Muscle layer of duodenum (tissue), 2 donors: ENCODE results near the gene PRSS53.

Experiments used
- H3K27ac ChIP-seq: one replicate; pipeline ENCODE4 v1.7.0; 2013; ENCODE audit warnings: mild to moderate bottlenecking, low read length
- H3K27me3 ChIP-seq: one replicate; pipeline ENCODE4 v1.7.0; 2013; ENCODE audit warnings: low read depth, mild to moderate bottlenecking, control low read depth, low read length
- H3K36me3 ChIP-seq, 2 donors: one replicate each; pipeline ENCODE4 v1.7.0; 2013; ENCODE audit warnings: low read length in 2 of 2, control low read depth in 1 of 2, mild to moderate bottlenecking in 1 of 2; ENCODE audit not compliant: insufficient read depth in 2 of 2, control insufficient read depth in 1 of 2
- H3K4me1 ChIP-seq, 2 donors: one replicate each; pipeline ENCODE4 v1.7.0; 2013; ENCODE audit warnings: low read length in 2 of 2, mild to moderate bottlenecking in 2 of 2, control low read depth in 1 of 2, moderate library complexity in 1 of 2; ENCODE audit not compliant: insufficient read depth in 2 of 2, control insufficient read depth in 1 of 2
- H3K4me3 ChIP-seq, 2 donors: one replicate each; pipeline ENCODE4 v1.7.0; 2013; ENCODE audit warnings: low read length in 2 of 2, low read depth in 1 of 2, mild to moderate bottlenecking in 1 of 2
- H3K9me3 ChIP-seq, 2 donors: one replicate each; pipeline ENCODE4 v1.7.0; 2013; ENCODE audit warnings: low read length in 2 of 2, control low read depth in 1 of 2, mild to moderate bottlenecking in 1 of 2; ENCODE audit not compliant: control insufficient read depth in 1 of 2
- donor health status: healthy.

PRSS53 gene

DNA sequence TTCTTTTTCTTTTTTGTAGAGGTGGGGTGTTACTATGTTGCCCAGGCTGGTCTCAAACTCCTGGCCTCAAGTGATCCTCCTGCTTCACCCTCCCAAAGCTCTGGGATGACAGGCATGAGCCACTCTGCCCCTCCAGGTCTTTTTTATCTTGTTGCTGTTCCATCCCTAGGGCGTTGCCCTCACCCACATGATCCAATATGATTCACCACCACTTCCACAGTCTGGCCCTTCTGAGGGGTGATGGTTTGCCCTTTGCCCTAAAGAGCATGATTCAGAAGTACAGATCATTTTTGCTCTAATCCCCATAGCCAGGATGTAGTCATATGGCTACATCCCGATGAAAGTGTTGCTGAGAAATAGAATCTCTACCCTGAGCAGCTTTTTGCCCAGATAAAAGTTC is 36.6 kb downstream of the PRSS53 start:
- H3K9me3 ChIP-seq: no peaks in the 10 kb centered on the region
- no peaks in the 10 kb centered on the region for H3K36me3 ChIP-seq
- H3K4me1 ChIP-seq: no peaks in the 10 kb centered on the region
- H3K27me3 ChIP-seq: no peaks in the 10 kb centered on the region
- no peak overlapping the region for H3K27ac ChIP-seq
- H3K4me3 ChIP-seq: no peak overlapping the region

DNA sequence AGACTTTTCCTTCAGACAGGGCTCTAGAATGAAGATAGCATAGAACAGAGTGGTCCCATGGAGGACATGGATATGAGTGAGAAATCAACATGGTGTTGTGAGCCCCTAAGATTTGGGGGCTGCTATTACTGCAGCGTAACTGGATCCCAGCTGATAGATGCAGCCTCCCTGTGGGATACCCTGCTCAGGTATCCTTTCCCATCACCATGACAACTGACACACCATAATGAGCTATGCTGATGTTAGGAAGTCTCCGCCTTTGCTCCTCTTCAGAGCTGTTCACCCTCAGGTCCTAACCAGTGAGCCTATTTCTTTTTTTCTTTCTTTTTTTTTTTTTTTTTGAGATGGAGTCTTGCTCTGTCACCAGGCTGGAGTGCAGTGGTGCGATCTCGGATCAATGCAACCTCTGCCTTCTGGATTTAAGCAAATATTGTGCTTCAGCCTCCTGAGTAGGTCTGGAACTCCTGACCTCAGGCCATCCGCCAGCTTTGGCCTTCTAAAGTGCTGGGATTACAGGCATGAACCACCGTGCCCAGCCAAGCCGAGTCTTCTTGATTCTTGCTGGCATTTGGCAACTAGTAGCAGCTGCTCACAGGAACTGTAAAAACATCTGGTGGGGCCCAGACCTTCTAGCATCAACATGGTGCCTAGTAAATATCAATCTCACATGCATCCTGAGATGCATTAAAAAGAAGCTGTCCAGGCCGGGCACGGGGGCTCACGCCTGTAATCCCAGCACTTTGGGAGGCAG is 38.3 kb downstream of the PRSS53 start:
- H3K9me3 ChIP-seq: no peaks in the 10 kb centered on the region
- H3K27me3 ChIP-seq: no peaks in the 10 kb centered on the region
- H3K4me3 ChIP-seq: no peak overlapping the region
- H3K27ac ChIP-seq: no peak overlapping the region
- no peaks in the 10 kb centered on the region for H3K4me1 ChIP-seq
- no peaks in the 10 kb centered on the region for H3K36me3 ChIP-seq

DNA sequence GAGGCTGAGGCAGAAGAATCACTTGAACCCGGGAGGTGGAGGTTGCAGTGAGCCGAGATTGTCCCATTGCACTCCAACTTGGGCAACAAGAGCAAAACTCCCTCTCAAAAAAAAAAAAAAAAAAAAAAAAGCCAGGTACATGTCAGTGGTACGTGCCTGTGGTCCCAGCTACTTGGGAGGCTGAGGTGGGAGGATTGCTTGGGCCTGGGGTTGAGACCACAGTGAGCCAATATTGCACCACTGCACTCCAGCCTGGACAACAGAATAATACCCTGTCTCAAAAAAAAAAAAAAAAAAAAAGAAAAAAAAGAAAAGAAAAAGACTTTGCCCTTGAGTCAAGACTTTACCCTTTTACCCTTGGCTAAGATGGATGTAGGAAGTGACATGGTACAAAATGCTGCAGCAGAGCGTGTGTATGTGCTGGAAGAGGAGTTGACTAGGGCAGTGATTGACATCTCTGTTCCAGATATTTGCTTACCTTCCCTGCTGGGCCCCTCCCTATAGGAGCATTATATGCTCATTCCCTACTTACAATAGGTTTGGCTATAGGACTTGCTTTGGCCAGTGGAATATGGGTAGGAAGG is 44.8 kb downstream of the PRSS53 start:
- no peaks in the 10 kb centered on the region for H3K9me3 ChIP-seq
- no peak overlapping the region for H3K27ac ChIP-seq
- H3K27me3 ChIP-seq: no peaks in the 10 kb centered on the region
- H3K4me1 ChIP-seq: no peaks in the 10 kb centered on the region
- H3K36me3 ChIP-seq: peaks cover 14 to 23% of the 10 kb centered on the region in 2 donors
- H3K4me3 ChIP-seq: no peak overlapping the region

DNA sequence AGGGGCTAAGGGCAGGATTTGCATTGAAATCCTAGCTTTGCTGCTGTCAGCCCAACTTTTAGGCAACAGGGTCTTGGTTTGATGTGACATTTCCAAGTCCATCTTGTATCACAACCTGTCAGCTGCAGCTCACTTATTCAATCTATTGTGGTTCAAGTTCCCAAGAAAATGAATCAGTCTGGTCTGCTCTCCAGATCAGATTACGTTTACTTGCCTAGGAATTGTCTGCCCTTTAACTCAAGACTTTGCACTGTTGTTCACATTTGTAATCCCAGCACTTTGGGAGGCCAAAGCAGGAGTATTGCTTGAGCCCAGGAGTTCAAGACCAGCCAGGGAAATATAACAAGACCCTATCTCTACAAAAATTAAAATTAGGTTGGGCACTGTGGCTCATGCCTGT is 45.4 kb downstream of the PRSS53 start:
- Histone ChIP-seq H3K36me3 (peaks cover 18 to 30% of the 10 kb centered on the region in 2 donors), H3K27me3 (no peaks in the 10 kb centered on the region), H3K4me1 (no peaks in the 10 kb centered on the region), H3K4me3 (no peak overlapping the region), H3K9me3 (no peaks in the 10 kb centered on the region), H3K27ac (no peak overlapping the region)

DNA sequence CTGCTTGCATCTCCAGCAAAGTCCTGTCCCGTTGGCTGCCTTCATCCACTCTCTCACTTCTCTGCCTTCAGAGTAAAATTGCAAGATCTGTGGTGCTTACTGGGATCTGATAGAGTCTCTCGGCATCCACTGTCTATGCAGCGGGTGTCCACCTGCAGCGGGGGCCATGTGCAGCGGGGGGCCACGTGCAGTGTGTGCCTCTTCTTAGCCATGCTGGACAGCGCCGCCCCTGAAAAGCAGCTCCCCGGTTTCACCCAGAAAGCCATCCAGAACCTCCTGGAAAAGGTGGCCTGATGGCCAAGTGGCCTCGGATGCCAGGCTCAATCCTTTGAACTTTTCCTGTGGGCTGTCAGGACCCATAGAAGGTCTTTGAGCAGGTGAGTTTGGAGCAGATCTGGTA is 45.9 kb downstream of the PRSS53 start:
- peaks cover 18 to 34% of the 10 kb centered on the region in 2 donors for H3K36me3 ChIP-seq

DNA sequence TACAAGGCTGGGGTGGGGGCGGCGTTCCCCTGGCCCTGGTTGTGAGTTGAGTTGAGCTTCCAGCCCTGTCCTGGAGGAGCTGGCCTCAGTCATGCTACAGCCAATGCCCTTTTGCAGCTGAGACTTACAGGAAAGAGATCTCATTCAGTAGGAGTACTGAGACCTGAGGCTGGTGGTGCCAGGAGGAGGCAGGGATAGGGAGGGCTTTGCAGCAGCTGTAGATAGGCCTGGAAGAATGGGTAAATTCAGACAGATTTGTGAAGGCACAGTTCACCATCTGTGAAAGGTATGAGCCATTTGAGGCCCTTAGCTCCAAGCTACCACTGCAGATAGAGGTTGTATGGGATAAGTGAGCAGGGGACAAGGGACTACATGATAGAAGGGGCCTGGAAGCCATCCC is 49.8 kb downstream of the PRSS53 start:
- H3K27me3 ChIP-seq: no peaks in the 10 kb centered on the region
- H3K4me1 ChIP-seq: peaks cover 0 to 17% of the 10 kb centered on the region in 2 donors
- H3K4me3 ChIP-seq: no peak overlapping the region
- H3K27ac ChIP-seq: no peak overlapping the region
- H3K9me3 ChIP-seq: no peaks in the 10 kb centered on the region
- peaks cover 18 to 53% of the 10 kb centered on the region in 2 donors for H3K36me3 ChIP-seq

More for the DNA sequence above, 45.9 kb downstream of the PRSS53 start:
- H3K27ac ChIP-seq: no peak overlapping the region
- H3K4me1 ChIP-seq: no peaks in the 10 kb centered on the region
- peak overlapping the region in 1 of 2 donors; percentile 54 for H3K4me3 ChIP-seq
- H3K9me3 ChIP-seq: no peaks in the 10 kb centered on the region
- no peaks in the 10 kb centered on the region for H3K27me3 ChIP-seq

DNA sequence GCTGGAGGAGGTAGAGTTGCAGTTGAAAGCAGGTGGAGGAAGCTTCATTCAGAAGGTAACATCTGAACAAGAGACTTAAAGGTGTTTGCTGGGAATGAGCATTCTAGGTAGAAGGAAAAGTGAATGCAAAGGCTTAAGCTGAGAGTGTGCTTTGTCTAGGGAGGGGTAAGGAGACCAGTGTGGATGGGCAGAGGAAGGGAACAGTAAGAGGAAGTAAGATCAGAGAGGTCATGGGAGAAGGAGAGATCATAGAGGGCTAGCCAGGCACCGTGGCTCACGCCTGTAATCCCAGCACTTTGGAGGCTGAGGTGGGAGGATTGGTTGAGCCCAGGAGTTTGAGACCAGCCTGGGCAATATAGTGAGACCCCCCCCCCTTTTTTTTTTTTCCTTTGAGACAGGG is 52.1 kb downstream of the PRSS53 start:
- Histone ChIP-seq H3K36me3 (peaks cover 18 to 61% of the 10 kb centered on the region in 2 donors), H3K4me1 (peaks cover 0 to 17% of the 10 kb centered on the region in 2 donors), H3K9me3 (no peaks in the 10 kb centered on the region), H3K27ac (no peak overlapping the region), H3K27me3 (no peaks in the 10 kb centered on the region), H3K4me3 (no peak overlapping the region)

DNA sequence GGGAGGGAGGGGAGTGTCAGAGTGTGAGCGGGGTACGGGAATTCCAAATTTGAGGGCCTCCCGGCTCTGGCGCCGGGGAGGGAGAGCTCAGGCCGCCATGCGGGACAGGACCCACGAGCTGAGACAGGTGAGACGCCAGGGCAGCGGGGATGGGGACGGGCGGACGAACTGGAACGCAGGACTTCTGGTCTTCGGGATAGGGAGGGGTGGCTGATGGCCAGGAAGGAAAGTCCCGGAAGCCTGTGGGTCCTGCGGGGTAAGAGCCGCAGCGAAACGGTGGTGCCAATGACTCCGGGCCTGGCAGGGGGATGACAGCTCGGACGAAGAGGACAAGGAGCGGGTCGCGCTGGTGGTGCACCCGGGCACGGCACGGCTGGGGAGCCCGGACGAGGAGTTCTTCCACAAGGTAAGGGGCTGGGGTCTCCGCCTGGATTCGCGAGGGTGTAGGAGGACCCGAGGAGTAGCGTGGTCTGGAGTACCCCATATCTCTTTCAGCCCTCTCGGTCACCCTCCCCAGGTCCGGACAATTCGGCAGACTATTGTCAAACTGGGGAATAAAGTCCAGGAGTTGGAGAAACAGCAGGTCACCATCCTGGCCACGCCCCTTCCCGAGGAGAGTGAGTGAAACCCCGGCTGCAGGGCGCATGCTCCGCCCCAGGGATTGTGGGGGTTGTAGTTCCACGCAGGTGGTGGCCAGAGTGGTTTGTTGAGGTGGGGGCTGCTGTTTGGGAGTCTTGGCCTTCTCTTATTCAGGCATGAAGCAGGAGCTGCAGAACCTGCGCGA is 54.8 kb downstream of the PRSS53 start:
- Histone ChIP-seq H3K4me1 (peaks cover 0 to 17% of the 10 kb centered on the region in 2 donors), H3K9me3 (no peaks in the 10 kb centered on the region), H3K27me3 (no peaks in the 10 kb centered on the region), H3K4me3 (peak overlapping the region; percentile 97 to 100), H3K36me3 (peaks cover 3 to 42% of the 10 kb centered on the region in 2 donors), H3K27ac (peak overlapping the region; percentile 91)
